ENCODE measurements around the gene TLE4.

DNA sequence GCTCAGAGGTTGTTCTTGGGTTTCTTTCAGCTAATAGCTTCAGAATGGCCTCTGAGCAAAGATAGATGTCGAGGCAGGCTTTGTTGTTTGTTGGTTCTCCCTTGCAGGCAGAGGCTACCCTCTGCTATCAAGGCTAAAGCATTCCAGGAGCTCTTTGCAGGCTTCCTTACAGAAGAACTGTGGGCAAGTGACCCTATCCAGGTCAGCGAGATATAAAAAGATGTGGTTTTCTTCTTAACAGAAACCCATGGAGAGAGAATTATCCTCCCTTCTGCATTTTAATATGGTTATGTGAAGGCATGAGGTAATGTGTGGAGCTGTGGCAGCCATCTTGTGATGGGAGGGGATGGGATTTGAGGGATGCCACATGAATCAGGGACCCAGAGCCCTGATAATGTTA is 67.0 kb downstream of the TLE4 start:
- TF ChIP-seq, protein P1, sequence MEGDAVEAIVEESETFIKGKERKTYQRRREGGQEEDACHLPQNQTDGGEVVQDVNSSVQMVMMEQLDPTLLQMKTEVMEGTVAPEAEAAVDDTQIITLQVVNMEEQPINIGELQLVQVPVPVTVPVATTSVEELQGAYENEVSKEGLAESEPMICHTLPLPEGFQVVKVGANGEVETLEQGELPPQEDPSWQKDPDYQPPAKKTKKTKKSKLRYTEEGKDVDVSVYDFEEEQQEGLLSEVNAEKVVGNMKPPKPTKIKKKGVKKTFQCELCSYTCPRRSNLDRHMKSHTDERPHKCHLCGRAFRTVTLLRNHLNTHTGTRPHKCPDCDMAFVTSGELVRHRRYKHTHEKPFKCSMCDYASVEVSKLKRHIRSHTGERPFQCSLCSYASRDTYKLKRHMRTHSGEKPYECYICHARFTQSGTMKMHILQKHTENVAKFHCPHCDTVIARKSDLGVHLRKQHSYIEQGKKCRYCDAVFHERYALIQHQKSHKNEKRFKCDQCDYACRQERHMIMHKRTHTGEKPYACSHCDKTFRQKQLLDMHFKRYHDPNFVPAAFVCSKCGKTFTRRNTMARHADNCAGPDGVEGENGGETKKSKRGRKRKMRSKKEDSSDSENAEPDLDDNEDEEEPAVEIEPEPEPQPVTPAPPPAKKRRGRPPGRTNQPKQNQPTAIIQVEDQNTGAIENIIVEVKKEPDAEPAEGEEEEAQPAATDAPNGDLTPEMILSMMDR (IDR thresholded peaks at IDR 0.05), result no peak
- no peak for TF ChIP-seq POLR2A (IDR thresholded peaks at IDR 0.05)
